Left lung (tissue), 10 donors: ENCODE measurements around the gene MAB21L1. TPM values are rescaled to one million over a fixed set of nuclear protein-coding genes. Genes with fewer than 3 reads are reported as not detected.

ENCODE experiments used
- ATAC-seq: fragments of 200-7000 bp; cut with Tn5 transposase; one replicate; pipeline ENCODE4 v1.9.1; 2020; ENCODE audit warnings: moderate library complexity
- DNase-seq, 4 donors: peaks; one replicate each; pipeline ENCODE4 v3.0.0-alpha.2; 2013 to 2020
- H3K27ac ChIP-seq, 2 donors: fragments of 200-600 bp; sonication (generic) in 1 of 2; one replicate each; pipeline versions ENCODE4 v1.5.0 to v1.8.0; 2020 to 2021
- H3K27me3 ChIP-seq, 2 donors: fragments of 200-600 bp; sonication (generic) in 1 of 2; one replicate each; pipeline versions ENCODE4 v1.5.0 to v1.8.0; 2020 to 2021
- H3K36me3 ChIP-seq, 2 donors: fragments of 200-600 bp; sonication (generic) in 1 of 2; one replicate each; pipeline versions ENCODE4 v1.5.0 to v1.8.0; 2020 to 2021
- H3K4me1 ChIP-seq, 2 donors: fragments of 200-600 bp; one replicate each; pipeline ENCODE4 v1.8.0; 2021
- H3K4me3 ChIP-seq, 2 donors: fragments of 200-600 bp; sonication (generic) in 1 of 2; one replicate each; pipeline versions ENCODE4 v1.5.0 to v1.8.0; 2020 to 2021; ENCODE audit warnings: mild to moderate bottlenecking in 1 of 2
- H3K9me3 ChIP-seq, 2 donors: fragments of 200-600 bp; sonication (generic) in 1 of 2; one replicate each; pipeline versions ENCODE4 v1.5.0 to v1.8.0; 2020 to 2021
- CTCF ChIP-seq, 2 donors: fragments of 200-600 bp; sonication (generic) in 1 of 2; IDR thresholded peaks; one replicate each; pipeline versions ENCODE4 v1.5.0 to v1.8.0; 2021; ENCODE audit warnings: antibody characterized with exemption in 2 of 2
- intact Hi-C, 2 donors: fragments of 100-400 bp; cut with DNase I; formaldehyde crosslinking; loops; one replicate each; pipeline versions ENCODE4 v1.11.2 to v1.14.2; 2022
- polyA plus RNA-seq, 6 donors: library from polyadenylated mRNA; unstranded; fragments of 120-200 nt; gene quantifications; one replicate each; pipeline ENCODE4 v1.2.1, GENCODE V29; 2013; ENCODE audit not compliant: insufficient read length in 6 of 6
- total RNA-seq, 2 donors: library from RNA; stranded (reverse); fragmentation: NEBNext Ultra II Directional; extraction: Animal tissue kit (Norgen Biotek cat#: 25700); gene quantifications; one replicate each; pipeline ENCODE4 v1.2.1, GENCODE V29; 2021
- donor health status: DM: no; HTN: yes; CAD: no.
- donor health status: DM: no; HTN: no; CAD: no.

MAB21L1 gene
- total and polyA plus RNA-seq, 8 donors, result 0.04 to 0.12 (median 0.07) TPM; not detected in 2

DNA sequence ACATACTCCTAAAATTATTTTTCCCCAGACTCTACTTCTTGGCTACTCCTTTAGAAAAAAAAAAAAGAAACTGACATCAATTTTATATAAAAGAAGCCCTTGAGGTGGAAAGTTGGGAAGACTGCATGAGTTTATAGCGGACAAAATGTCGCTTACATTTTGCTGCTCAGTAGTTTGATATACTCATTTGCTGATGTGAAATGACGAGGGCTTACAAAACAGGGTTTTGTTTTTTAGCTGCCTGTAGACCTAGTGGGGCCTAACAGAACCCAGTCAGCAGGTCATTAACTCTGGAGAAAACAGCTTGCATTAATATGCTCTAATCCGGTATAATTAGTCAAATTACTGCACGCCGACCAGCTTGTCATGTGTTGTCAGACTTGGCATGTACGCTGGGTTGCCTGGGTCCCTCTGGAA, 37.6 kb upstream of the MAB21L1 start:
- DNase-seq (no peak), ATAC-seq (no peak)
- Histone ChIP-seq H3K27ac (no peak overlapping the region), H3K4me3 (no peak overlapping the region), H3K4me1 (no peaks in the 10 kb centered on the region), H3K36me3 (no peaks in the 10 kb centered on the region), H3K27me3 (no peaks in the 10 kb centered on the region), H3K9me3 (no peaks in the 10 kb centered on the region)
- intact Hi-C loops, result no loop called here
- TF ChIP-seq CTCF (IDR thresholded peaks at IDR 0.05), result no peak

DNA sequence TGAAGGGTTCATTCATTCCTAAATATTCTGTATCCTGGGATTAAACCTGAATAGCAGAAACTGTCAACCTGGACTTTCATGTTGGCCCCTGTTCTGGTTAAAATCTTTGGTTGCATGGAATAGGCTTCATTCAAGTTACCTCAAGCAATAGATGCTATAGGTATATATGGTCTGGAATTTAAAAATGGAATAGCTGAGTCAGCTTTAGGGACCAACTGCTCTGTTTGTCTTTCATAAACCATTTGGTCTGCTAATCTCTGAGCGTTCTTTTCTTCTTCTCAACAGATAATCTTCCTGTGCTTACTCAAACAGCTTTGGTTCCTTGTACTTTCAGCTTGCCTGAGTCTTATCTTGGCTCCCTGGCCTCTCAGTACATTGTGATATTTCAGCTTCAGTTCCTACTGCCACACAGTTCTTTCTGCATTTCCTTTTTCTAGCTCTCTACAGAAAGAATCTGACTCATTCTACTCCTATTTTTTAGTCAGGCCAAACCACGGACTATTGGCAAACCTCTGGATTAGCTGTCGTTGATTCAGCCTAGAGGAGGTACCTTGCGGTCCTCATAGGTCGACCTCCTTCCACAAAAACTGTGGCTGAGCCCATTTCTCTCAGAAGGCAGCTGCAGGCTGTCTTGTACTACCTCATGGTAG, 35.9 kb upstream of the MAB21L1 start:
- no peaks in the 10 kb centered on the region for H3K9me3 ChIP-seq
- DNase-seq (no peak), ATAC-seq (peak; percentile 62)
- H3K27me3 ChIP-seq, result no peaks in the 10 kb centered on the region
- H3K27ac ChIP-seq, result no peak overlapping the region
- intact Hi-C loops, result no loop called here
- H3K36me3 ChIP-seq, result no peaks in the 10 kb centered on the region
- no peak for TF ChIP-seq CTCF (IDR thresholded peaks at IDR 0.05)
- H3K4me1 ChIP-seq, result no peaks in the 10 kb centered on the region
- H3K4me3 ChIP-seq, result no peak overlapping the region

- Histone ChIP-seq H3K4me1 (no peaks in the 10 kb centered on the region), H3K27me3 (no peaks in the 10 kb centered on the region), H3K27ac (no peak overlapping the region), H3K36me3 (no peaks in the 10 kb centered on the region), H3K9me3 (no peaks in the 10 kb centered on the region), H3K4me3 (no peak overlapping the region)
- no peak for TF ChIP-seq CTCF (IDR thresholded peaks at IDR 0.05)
- ATAC-seq, result no peak
- intact Hi-C loops, result no loop called here
- no peak for DNase-seq
These were observed 26.0 kb upstream of the MAB21L1 start for GRCh38 chr13:35502456-35502855.

GRCh38 chr13:35501661-35502235, 25.3 kb upstream of the MAB21L1 start:
- H3K9me3 ChIP-seq, result no peaks in the 10 kb centered on the region
- TF ChIP-seq CTCF (IDR thresholded peaks at IDR 0.05), result no peak
- no peaks in the 10 kb centered on the region for H3K27me3 ChIP-seq
- no peaks in the 10 kb centered on the region for H3K36me3 ChIP-seq
- DNase-seq (no peak), ATAC-seq (no peak)
- H3K4me3 ChIP-seq, result no peak overlapping the region
- H3K27ac ChIP-seq, result no peak overlapping the region
- intact Hi-C loops, result no loop called here
- H3K4me1 ChIP-seq, result no peaks in the 10 kb centered on the region

- no peak for ATAC-seq
- H3K4me3 ChIP-seq, result no peak overlapping the region
- H3K4me1 ChIP-seq, result no peaks in the 10 kb centered on the region
- no peak overlapping the region for H3K27ac ChIP-seq
- H3K36me3 ChIP-seq, result no peaks in the 10 kb centered on the region
- no peak for TF ChIP-seq CTCF (IDR thresholded peaks at IDR 0.05)
- intact Hi-C loops, result no loop called here
- no peaks in the 10 kb centered on the region for H3K27me3 ChIP-seq
- peaks cover 0 to under 1% of the 10 kb centered on the region in 2 donors for H3K9me3 ChIP-seq
- DNase-seq, result no peak
These were observed 23.7 kb upstream of the MAB21L1 start for GRCh38 chr13:35500144-35500543.
